Measurements from ENCODE around the gene MAP2. TPM values are rescaled to one million over a fixed set of nuclear protein-coding genes. Genes with fewer than 3 reads are reported as not detected.

The MAP2 gene
- total and polyA plus RNA-seq, 2 experiments from 2014 or later: 2.9 to 4.4 TPM

DNA sequence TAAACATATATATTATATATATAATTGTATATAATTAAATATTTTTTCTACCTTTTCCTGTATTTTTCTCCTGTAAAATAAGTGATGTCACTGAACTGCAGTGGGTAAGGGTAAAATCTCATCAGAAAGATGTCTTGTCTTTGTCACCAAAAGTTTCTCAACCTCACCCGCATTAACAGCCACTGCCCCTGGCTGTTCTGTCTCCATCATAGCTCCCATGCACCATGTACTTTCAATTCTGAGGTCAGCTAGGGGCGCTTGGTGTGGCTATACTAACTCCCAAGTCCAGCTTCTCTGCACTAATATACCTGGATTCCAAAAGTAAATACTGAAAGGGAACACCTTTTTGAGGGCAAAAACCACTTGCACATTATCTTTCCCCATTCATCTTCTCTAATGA is 46.6 kb downstream of the MAP2 start:
- ATAC-seq: no peak
- no peak overlapping the region for H3K4me3 Mint-ChIP-seq

More for the DNA sequence above, 46.6 kb downstream of the MAP2 start:
- no peak overlapping the region for H3K4me2 ChIP-seq
- no peaks in the 10 kb centered on the region for H3K79me2 ChIP-seq (replicated peaks; ENCODE audit: insufficient read depth)
- H3K27ac Mint-ChIP-seq: no peak overlapping the region
- no peaks in the 10 kb centered on the region for H3F3A ChIP-seq (replicated peaks; ENCODE audit: low read depth)
- no peaks in the 10 kb centered on the region for H3K36me3 ChIP-seq (ENCODE audit: insufficient read depth)
- H4K20me1 ChIP-seq (replicated peaks; ENCODE audit: insufficient read depth): no peaks in the 10 kb centered on the region; the same call in 1 of the 2 replicates
- H3K4me3 ChIP-seq: no peak overlapping the region
- peaks cover 14% of the 10 kb centered on the region; the same call in 2 of the 3 replicates for H3K4me1 Mint-ChIP-seq
- TF ChIP-seq, protein P1, sequence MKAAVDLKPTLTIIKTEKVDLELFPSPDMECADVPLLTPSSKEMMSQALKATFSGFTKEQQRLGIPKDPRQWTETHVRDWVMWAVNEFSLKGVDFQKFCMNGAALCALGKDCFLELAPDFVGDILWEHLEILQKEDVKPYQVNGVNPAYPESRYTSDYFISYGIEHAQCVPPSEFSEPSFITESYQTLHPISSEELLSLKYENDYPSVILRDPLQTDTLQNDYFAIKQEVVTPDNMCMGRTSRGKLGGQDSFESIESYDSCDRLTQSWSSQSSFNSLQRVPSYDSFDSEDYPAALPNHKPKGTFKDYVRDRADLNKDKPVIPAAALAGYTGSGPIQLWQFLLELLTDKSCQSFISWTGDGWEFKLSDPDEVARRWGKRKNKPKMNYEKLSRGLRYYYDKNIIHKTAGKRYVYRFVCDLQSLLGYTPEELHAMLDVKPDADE (IDR thresholded peaks at IDR 0.05): no peak
- TF ChIP-seq EZH2phosphoT487 (IDR thresholded peaks at IDR 0.05; ENCODE audit: unreplicated experiment) (no peak), CREB1 (CRISPR knock-in tag; IDR thresholded peaks at IDR 0.05; ENCODE audit: low read depth) (no peak), ZNF114 (CRISPR knock-in tag; IDR thresholded peaks at IDR 0.05) (no peak), NANOG (IDR thresholded peaks at IDR 0.05; ENCODE audit: borderline replicate concordance) (no peak), ZNF331 (CRISPR knock-in tag; IDR thresholded peaks at IDR 0.05; ENCODE audit: low read depth) (no peak), EZH2 (IDR thresholded peaks at IDR 0.05; ENCODE audit: low read depth, unreplicated experiment) (no peak)
- TF ChIP-seq, protein P2, sequence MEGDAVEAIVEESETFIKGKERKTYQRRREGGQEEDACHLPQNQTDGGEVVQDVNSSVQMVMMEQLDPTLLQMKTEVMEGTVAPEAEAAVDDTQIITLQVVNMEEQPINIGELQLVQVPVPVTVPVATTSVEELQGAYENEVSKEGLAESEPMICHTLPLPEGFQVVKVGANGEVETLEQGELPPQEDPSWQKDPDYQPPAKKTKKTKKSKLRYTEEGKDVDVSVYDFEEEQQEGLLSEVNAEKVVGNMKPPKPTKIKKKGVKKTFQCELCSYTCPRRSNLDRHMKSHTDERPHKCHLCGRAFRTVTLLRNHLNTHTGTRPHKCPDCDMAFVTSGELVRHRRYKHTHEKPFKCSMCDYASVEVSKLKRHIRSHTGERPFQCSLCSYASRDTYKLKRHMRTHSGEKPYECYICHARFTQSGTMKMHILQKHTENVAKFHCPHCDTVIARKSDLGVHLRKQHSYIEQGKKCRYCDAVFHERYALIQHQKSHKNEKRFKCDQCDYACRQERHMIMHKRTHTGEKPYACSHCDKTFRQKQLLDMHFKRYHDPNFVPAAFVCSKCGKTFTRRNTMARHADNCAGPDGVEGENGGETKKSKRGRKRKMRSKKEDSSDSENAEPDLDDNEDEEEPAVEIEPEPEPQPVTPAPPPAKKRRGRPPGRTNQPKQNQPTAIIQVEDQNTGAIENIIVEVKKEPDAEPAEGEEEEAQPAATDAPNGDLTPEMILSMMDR (conservative IDR thresholded peaks at IDR 0.05; ENCODE audit: low read depth in 2 of 2): no peak
- TF ChIP-seq, protein P3, sequence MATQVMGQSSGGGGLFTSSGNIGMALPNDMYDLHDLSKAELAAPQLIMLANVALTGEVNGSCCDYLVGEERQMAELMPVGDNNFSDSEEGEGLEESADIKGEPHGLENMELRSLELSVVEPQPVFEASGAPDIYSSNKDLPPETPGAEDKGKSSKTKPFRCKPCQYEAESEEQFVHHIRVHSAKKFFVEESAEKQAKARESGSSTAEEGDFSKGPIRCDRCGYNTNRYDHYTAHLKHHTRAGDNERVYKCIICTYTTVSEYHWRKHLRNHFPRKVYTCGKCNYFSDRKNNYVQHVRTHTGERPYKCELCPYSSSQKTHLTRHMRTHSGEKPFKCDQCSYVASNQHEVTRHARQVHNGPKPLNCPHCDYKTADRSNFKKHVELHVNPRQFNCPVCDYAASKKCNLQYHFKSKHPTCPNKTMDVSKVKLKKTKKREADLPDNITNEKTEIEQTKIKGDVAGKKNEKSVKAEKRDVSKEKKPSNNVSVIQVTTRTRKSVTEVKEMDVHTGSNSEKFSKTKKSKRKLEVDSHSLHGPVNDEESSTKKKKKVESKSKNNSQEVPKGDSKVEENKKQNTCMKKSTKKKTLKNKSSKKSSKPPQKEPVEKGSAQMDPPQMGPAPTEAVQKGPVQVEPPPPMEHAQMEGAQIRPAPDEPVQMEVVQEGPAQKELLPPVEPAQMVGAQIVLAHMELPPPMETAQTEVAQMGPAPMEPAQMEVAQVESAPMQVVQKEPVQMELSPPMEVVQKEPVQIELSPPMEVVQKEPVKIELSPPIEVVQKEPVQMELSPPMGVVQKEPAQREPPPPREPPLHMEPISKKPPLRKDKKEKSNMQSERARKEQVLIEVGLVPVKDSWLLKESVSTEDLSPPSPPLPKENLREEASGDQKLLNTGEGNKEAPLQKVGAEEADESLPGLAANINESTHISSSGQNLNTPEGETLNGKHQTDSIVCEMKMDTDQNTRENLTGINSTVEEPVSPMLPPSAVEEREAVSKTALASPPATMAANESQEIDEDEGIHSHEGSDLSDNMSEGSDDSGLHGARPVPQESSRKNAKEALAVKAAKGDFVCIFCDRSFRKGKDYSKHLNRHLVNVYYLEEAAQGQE (IDR thresholded peaks at IDR 0.05; ENCODE audit: unreplicated experiment): no peak
- TF ChIP-seq, protein P4, sequence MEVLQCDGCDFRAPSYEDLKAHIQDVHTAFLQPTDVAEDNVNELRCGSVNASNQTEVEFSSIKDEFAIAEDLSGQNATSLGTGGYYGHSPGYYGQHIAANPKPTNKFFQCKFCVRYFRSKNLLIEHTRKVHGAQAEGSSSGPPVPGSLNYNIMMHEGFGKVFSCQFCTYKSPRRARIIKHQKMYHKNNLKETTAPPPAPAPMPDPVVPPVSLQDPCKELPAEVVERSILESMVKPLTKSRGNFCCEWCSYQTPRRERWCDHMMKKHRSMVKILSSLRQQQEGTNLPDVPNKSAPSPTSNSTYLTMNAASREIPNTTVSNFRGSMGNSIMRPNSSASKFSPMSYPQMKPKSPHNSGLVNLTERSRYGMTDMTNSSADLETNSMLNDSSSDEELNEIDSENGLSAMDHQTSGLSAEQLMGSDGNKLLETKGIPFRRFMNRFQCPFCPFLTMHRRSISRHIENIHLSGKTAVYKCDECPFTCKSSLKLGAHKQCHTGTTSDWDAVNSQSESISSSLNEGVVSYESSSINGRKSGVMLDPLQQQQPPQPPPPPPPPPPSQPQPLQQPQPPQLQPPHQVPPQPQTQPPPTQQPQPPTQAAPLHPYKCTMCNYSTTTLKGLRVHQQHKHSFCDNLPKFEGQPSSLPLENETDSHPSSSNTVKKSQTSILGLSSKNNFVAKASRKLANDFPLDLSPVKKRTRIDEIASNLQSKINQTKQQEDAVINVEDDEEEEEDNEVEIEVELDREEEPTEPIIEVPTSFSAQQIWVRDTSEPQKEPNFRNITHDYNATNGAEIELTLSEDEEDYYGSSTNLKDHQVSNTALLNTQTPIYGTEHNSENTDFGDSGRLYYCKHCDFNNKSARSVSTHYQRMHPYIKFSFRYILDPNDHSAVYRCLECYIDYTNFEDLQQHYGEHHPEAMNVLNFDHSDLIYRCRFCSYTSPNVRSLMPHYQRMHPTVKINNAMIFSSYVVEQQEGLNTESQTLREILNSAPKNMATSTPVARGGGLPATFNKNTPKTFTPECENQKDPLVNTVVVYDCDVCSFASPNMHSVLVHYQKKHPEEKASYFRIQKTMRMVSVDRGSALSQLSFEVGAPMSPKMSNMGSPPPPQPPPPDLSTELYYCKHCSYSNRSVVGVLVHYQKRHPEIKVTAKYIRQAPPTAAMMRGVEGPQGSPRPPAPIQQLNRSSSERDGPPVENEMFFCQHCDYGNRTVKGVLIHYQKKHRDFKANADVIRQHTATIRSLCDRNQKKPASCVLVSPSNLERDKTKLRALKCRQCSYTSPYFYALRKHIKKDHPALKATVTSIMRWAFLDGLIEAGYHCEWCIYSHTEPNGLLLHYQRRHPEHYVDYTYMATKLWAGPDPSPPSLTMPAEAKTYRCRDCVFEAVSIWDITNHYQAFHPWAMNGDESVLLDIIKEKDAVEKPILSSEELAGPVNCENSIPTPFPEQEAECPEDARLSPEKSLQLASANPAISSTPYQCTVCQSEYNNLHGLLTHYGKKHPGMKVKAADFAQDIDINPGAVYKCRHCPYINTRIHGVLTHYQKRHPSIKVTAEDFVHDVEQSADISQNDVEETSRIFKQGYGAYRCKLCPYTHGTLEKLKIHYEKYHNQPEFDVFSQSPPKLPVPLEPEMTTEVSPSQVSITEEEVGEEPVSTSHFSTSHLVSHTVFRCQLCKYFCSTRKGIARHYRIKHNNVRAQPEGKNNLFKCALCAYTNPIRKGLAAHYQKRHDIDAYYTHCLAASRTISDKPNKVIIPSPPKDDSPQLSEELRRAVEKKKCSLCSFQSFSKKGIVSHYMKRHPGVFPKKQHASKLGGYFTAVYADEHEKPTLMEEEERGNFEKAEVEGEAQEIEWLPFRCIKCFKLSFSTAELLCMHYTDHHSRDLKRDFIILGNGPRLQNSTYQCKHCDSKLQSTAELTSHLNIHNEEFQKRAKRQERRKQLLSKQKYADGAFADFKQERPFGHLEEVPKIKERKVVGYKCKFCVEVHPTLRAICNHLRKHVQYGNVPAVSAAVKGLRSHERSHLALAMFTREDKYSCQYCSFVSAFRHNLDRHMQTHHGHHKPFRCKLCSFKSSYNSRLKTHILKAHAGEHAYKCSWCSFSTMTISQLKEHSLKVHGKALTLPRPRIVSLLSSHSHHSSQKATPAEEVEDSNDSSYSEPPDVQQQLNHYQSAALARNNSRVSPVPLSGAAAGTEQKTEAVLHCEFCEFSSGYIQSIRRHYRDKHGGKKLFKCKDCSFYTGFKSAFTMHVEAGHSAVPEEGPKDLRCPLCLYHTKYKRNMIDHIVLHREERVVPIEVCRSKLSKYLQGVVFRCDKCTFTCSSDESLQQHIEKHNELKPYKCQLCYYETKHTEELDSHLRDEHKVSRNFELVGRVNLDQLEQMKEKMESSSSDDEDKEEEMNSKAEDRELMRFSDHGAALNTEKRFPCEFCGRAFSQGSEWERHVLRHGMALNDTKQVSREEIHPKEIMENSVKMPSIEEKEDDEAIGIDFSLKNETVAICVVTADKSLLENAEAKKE (CRISPR knock-in tag; IDR thresholded peaks at IDR 0.05): no peak
- H3K27ac ChIP-seq (ENCODE audit: low read depth): no peak overlapping the region
- no peaks in the 10 kb centered on the region for H3K9me3 Mint-ChIP-seq
- H3K27me3 ChIP-seq (ENCODE audit: insufficient read depth): no peaks in the 10 kb centered on the region
- no peaks in the 10 kb centered on the region for H3K27me3 Mint-ChIP-seq (ENCODE audit: insufficient read depth, low read depth, poor library complexity)
- peaks cover 8% of the 10 kb centered on the region; the same call in 1 of the 2 replicates for H3K4me1 ChIP-seq (ENCODE audit: insufficient read depth)
- DNase-seq (ENCODE audit: low spot score): no peak
- no peaks in the 10 kb centered on the region for H3K9me2 ChIP-seq (ENCODE audit: insufficient read depth)
- no peak overlapping the region for H2AFZ ChIP-seq
- no peaks in the 10 kb centered on the region for H3K36me3 Mint-ChIP-seq (ENCODE audit: low read depth)

Measured in GM23338 (cell line).